GM23338 (cell line): ENCODE measurements around the gene MOCOS. TPM values are rescaled to one million over a fixed set of nuclear protein-coding genes. Genes with fewer than 3 reads are reported as not detected.

ENCODE experiments used
- ATAC-seq: fragments of 200-7000 bp; cut with Tn5 transposase; 3 replicates; pipeline ENCODE4 v1.9.1; 2020
- DNase-seq: peaks from one replicate; pipeline ENCODE4 v3.0.0-alpha.2; 2015; ENCODE audit warnings: low spot score
- H2AFZ ChIP-seq: fragments of 200-600 bp; sonication (generic); 2 replicates; pipeline ENCODE4 v1.8.0; 2016; ENCODE audit warnings: antibody characterized with exemption, mild to moderate bottlenecking, moderate library complexity
- H3F3A ChIP-seq: fragments of 200-600 bp; sonication (generic); replicated peaks from 2 replicates; pipeline ENCODE4 v1.8.0; 2017; ENCODE audit warnings: antibody characterized with exemption, mixed run types, low read depth
- H3K27ac ChIP-seq: fragments of 200-600 bp; sonication (generic); 2 replicates; pipeline ENCODE4 v1.6.1; 2016; ENCODE audit warnings: low read depth
- H3K27me3 ChIP-seq: fragments of 200-600 bp; sonication (generic); 2 replicates; pipeline ENCODE4 v1.8.0; 2016; ENCODE audit warnings: mild to moderate bottlenecking, mixed run types, moderate library complexity; ENCODE audit not compliant: insufficient read depth
- H3K36me3 ChIP-seq: fragments of 200-600 bp; sonication (generic); 2 replicates; pipeline ENCODE4 v1.8.0; 2016; ENCODE audit warnings: mild to moderate bottlenecking; ENCODE audit not compliant: insufficient read depth
- H3K4me1 ChIP-seq: fragments of 200-600 bp; sonication (generic); 2 replicates; pipeline ENCODE4 v1.8.0; 2016; ENCODE audit warnings: mild to moderate bottlenecking, moderate library complexity; ENCODE audit not compliant: insufficient read depth
- H3K4me2 ChIP-seq: fragments of 200-600 bp; sonication (generic); 2 replicates; pipeline ENCODE4 v1.7.1; 2017; ENCODE audit warnings: mixed run types
- H3K4me3 ChIP-seq: fragments of 200-600 bp; sonication (generic); 2 replicates; pipeline ENCODE4 v1.6.1; 2016; ENCODE audit warnings: mixed run types
- H3K79me2 ChIP-seq: fragments of 200-600 bp; sonication (generic); replicated peaks from 2 replicates; pipeline ENCODE4 v1.8.0; 2017; ENCODE audit warnings: mild to moderate bottlenecking; ENCODE audit not compliant: insufficient read depth
- H3K9me2 ChIP-seq: fragments of 200-600 bp; sonication (generic); 2 replicates; pipeline ENCODE4 v1.8.0; 2017; ENCODE audit not compliant: insufficient read depth
- H4K20me1 ChIP-seq: fragments of 200-600 bp; sonication (generic); replicated peaks from 2 replicates; pipeline ENCODE4 v1.8.0; 2017; ENCODE audit warnings: mild to moderate bottlenecking; ENCODE audit not compliant: insufficient read depth
- H3K27ac Mint-ChIP-seq: 2 replicates; pipeline ENCODE4 v1.8.0; 2020; ENCODE audit warnings: inconsistent platforms, mild to moderate bottlenecking, moderate library complexity, mixed read lengths
- H3K27me3 Mint-ChIP-seq: 3 replicates; pipeline ENCODE4 v1.8.0; 2022; ENCODE audit warnings: low read depth, mild to moderate bottlenecking, moderate library complexity, mixed read lengths, inconsistent platforms; ENCODE audit not compliant: insufficient read depth, poor library complexity
- H3K36me3 Mint-ChIP-seq: 3 replicates; pipeline ENCODE4 v1.8.0; 2021; ENCODE audit warnings: low read depth, mild to moderate bottlenecking, inconsistent platforms, moderate library complexity, mixed read lengths
- H3K4me1 Mint-ChIP-seq: 3 replicates; pipeline ENCODE4 v1.8.0; 2020; ENCODE audit warnings: mild to moderate bottlenecking, inconsistent platforms, mixed read lengths
- H3K4me3 Mint-ChIP-seq: 3 replicates; pipeline ENCODE4 v1.8.0; 2021; ENCODE audit warnings: moderate library complexity, mild to moderate bottlenecking, inconsistent platforms, mixed read lengths
- H3K9me3 Mint-ChIP-seq: 3 replicates; pipeline ENCODE4 v1.8.0; 2020; ENCODE audit warnings: moderate library complexity, mild to moderate bottlenecking, inconsistent platforms, mixed read lengths
- CREB1 ChIP-seq: fragments of 250-450 bp; sonication (Bioruptor Pico); IDR thresholded peaks from 2 replicates; pipeline ENCODE4 v1.5.0; 2020; ENCODE audit warnings: low read depth, mild to moderate bottlenecking, moderate library complexity
- ETS1 ChIP-seq: IDR thresholded peaks from 2 replicates; pipeline ENCODE4 v1.6.1; 2016; ENCODE audit warnings: antibody characterized with exemption
- EZH2 ChIP-seq: fragments of 200-600 bp; sonication (generic); IDR thresholded peaks from one replicate; pipeline ENCODE4 v1.8.0; 2017; ENCODE audit warnings: antibody characterized with exemption, mild to moderate bottlenecking, low read depth; ENCODE audit not compliant: unreplicated experiment
- POLR2AphosphoS5 ChIP-seq: IDR thresholded peaks from 2 replicates; pipeline ENCODE4 v1.6.1; 2016; ENCODE audit warnings: antibody characterized with exemption, low read depth
- STAT1 ChIP-seq: IDR thresholded peaks from one replicate; pipeline ENCODE4 v1.6.1; 2016; ENCODE audit warnings: antibody characterized with exemption; ENCODE audit not compliant: unreplicated experiment
- ZNF331 ChIP-seq: fragments of 250-450 bp; sonication (Bioruptor Pico); IDR thresholded peaks from 2 replicates; pipeline ENCODE4 v1.5.0; 2020; ENCODE audit warnings: low read depth, mild to moderate bottlenecking, moderate library complexity
- polyA plus RNA-seq: library from polyadenylated mRNA; unstranded; fragments of >200 nt; fragmentation: Nextera tagmentation; extraction: Ambion mirVana; gene quantifications from 2 replicates; pipeline ENCODE4 v1.2.1, GENCODE V29; 2016
- total RNA-seq: library from RNA; depleted of rRNA; stranded (reverse); fragments of >200 nt; shearing (Covaris generic); gene quantifications from 2 replicates; pipeline ENCODE4 v1.2.3, GENCODE V29; 2014
- TF ChIP-seq, protein P1 (sequence below), 2 experiments: fragments of 200-600 bp in 1 of 2; sonication (generic) in 1 of 2; conservative IDR thresholded peaks; 2 replicates each; pipeline versions ENCODE4 v1.5.1 to v1.6.1; 2016 to 2017; ENCODE audit warnings: antibody characterized with exemption in 2 of 2, low read depth in 2 of 2, mild to moderate bottlenecking in 2 of 2, moderate library complexity in 1 of 2
- TF ChIP-seq, protein P2 (sequence below): fragments of 250-450 bp; sonication (Bioruptor Pico); IDR thresholded peaks from 2 replicates; pipeline ENCODE4 v1.5.0; 2020; ENCODE audit warnings: mild to moderate bottlenecking, moderate library complexity

Gene MOCOS
- total and polyA plus RNA-seq, 2 experiments from 2014 or later = 3.9 to 7.2 TPM

GRCh38 chr18:36212301-36213171, 25.2 kb downstream of the MOCOS start:
- H3K4me3 Mint-ChIP-seq = no peak overlapping the region
- DNase-seq = no peak
- no peak overlapping the region for H3K4me3 ChIP-seq
- no peaks in the 10 kb centered on the region for H3K27me3 ChIP-seq
- H3K79me2 ChIP-seq = no peaks in the 10 kb centered on the region
- no peaks in the 10 kb centered on the region for H3K9me2 ChIP-seq
- H3F3A ChIP-seq = no peaks in the 10 kb centered on the region
- ATAC-seq = peak; percentile 60
- H3K4me1 ChIP-seq = no peaks in the 10 kb centered on the region
- H3K27ac ChIP-seq = no peak overlapping the region
- peaks cover 37% of the 10 kb centered on the region for H3K36me3 Mint-ChIP-seq
- peaks cover 3% of the 10 kb centered on the region; the same call in 2 of the 3 replicates for H3K9me3 Mint-ChIP-seq
- TF ChIP-seq, protein P1, sequence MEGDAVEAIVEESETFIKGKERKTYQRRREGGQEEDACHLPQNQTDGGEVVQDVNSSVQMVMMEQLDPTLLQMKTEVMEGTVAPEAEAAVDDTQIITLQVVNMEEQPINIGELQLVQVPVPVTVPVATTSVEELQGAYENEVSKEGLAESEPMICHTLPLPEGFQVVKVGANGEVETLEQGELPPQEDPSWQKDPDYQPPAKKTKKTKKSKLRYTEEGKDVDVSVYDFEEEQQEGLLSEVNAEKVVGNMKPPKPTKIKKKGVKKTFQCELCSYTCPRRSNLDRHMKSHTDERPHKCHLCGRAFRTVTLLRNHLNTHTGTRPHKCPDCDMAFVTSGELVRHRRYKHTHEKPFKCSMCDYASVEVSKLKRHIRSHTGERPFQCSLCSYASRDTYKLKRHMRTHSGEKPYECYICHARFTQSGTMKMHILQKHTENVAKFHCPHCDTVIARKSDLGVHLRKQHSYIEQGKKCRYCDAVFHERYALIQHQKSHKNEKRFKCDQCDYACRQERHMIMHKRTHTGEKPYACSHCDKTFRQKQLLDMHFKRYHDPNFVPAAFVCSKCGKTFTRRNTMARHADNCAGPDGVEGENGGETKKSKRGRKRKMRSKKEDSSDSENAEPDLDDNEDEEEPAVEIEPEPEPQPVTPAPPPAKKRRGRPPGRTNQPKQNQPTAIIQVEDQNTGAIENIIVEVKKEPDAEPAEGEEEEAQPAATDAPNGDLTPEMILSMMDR (conservative IDR thresholded peaks at IDR 0.05; ENCODE audit: low read depth in 2 of 2) = peak in 1 of 2 experiments; percentile 24; a peak in 2 of 4 replicates
- TF ChIP-seq CREB1 (CRISPR knock-in tag) = no peak
- no peaks in the 10 kb centered on the region; the same call in 1 of the 2 replicates for H4K20me1 ChIP-seq
- H3K27ac Mint-ChIP-seq = no peak overlapping the region
- no peaks in the 10 kb centered on the region; the same call in 2 of the 3 replicates for H3K4me1 Mint-ChIP-seq
- no peak overlapping the region for H3K4me2 ChIP-seq
- H2AFZ ChIP-seq = no peak overlapping the region
- peaks cover 8% of the 10 kb centered on the region for H3K27me3 Mint-ChIP-seq
- H3K36me3 ChIP-seq = peaks cover 4% of the 10 kb centered on the region; the same call in 1 of the 2 replicates

DNA sequence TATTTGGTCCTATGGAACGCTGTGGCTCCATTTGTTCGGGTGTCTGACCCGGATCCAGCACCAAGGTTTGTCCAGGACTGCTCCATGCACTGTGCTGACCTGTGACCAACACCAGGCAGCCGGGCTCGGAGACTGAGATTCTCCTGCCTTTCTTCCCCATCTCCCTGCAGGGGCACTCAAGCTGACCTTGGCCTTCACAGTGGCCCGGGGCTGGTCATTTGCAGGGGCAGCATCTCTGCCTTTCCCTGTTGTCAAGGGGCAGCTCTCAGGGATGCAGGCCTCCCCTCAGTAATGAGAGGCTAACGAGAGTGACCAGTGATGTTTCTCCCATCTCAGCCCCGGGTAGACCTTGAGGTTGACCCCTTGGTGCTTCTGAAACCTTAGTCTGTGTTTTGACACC, 27.5 kb downstream of the MOCOS start:
- H3K4me3 ChIP-seq = no peak overlapping the region
- H3K4me1 ChIP-seq = no peaks in the 10 kb centered on the region
- no peaks in the 10 kb centered on the region for H3K9me2 ChIP-seq
- Mint-ChIP-seq H3K4me3 (no peak overlapping the region), H3K36me3 (peaks cover 19% of the 10 kb centered on the region; the same call in 2 of the 3 replicates), H3K27ac (no peak overlapping the region), H3K9me3 (no peaks in the 10 kb centered on the region), H3K4me1 (no peaks in the 10 kb centered on the region; the same call in 2 of the 3 replicates), H3K27me3 (peaks cover 7% of the 10 kb centered on the region)
- no peak overlapping the region for H3K27ac ChIP-seq
- no peaks in the 10 kb centered on the region for H3F3A ChIP-seq
- DNase-seq (no peak), ATAC-seq (no peak)
- H3K36me3 ChIP-seq = no peaks in the 10 kb centered on the region
- no peak overlapping the region for H2AFZ ChIP-seq
- no peaks in the 10 kb centered on the region for H3K79me2 ChIP-seq
- H3K4me2 ChIP-seq = no peak overlapping the region
- no peaks in the 10 kb centered on the region for H3K27me3 ChIP-seq
- H4K20me1 ChIP-seq = no peaks in the 10 kb centered on the region; the same call in 1 of the 2 replicates
- no peak for TF ChIP-seq POLR2AphosphoS5
- TF ChIP-seq ZNF331 = no peak
- TF ChIP-seq, protein P2, sequence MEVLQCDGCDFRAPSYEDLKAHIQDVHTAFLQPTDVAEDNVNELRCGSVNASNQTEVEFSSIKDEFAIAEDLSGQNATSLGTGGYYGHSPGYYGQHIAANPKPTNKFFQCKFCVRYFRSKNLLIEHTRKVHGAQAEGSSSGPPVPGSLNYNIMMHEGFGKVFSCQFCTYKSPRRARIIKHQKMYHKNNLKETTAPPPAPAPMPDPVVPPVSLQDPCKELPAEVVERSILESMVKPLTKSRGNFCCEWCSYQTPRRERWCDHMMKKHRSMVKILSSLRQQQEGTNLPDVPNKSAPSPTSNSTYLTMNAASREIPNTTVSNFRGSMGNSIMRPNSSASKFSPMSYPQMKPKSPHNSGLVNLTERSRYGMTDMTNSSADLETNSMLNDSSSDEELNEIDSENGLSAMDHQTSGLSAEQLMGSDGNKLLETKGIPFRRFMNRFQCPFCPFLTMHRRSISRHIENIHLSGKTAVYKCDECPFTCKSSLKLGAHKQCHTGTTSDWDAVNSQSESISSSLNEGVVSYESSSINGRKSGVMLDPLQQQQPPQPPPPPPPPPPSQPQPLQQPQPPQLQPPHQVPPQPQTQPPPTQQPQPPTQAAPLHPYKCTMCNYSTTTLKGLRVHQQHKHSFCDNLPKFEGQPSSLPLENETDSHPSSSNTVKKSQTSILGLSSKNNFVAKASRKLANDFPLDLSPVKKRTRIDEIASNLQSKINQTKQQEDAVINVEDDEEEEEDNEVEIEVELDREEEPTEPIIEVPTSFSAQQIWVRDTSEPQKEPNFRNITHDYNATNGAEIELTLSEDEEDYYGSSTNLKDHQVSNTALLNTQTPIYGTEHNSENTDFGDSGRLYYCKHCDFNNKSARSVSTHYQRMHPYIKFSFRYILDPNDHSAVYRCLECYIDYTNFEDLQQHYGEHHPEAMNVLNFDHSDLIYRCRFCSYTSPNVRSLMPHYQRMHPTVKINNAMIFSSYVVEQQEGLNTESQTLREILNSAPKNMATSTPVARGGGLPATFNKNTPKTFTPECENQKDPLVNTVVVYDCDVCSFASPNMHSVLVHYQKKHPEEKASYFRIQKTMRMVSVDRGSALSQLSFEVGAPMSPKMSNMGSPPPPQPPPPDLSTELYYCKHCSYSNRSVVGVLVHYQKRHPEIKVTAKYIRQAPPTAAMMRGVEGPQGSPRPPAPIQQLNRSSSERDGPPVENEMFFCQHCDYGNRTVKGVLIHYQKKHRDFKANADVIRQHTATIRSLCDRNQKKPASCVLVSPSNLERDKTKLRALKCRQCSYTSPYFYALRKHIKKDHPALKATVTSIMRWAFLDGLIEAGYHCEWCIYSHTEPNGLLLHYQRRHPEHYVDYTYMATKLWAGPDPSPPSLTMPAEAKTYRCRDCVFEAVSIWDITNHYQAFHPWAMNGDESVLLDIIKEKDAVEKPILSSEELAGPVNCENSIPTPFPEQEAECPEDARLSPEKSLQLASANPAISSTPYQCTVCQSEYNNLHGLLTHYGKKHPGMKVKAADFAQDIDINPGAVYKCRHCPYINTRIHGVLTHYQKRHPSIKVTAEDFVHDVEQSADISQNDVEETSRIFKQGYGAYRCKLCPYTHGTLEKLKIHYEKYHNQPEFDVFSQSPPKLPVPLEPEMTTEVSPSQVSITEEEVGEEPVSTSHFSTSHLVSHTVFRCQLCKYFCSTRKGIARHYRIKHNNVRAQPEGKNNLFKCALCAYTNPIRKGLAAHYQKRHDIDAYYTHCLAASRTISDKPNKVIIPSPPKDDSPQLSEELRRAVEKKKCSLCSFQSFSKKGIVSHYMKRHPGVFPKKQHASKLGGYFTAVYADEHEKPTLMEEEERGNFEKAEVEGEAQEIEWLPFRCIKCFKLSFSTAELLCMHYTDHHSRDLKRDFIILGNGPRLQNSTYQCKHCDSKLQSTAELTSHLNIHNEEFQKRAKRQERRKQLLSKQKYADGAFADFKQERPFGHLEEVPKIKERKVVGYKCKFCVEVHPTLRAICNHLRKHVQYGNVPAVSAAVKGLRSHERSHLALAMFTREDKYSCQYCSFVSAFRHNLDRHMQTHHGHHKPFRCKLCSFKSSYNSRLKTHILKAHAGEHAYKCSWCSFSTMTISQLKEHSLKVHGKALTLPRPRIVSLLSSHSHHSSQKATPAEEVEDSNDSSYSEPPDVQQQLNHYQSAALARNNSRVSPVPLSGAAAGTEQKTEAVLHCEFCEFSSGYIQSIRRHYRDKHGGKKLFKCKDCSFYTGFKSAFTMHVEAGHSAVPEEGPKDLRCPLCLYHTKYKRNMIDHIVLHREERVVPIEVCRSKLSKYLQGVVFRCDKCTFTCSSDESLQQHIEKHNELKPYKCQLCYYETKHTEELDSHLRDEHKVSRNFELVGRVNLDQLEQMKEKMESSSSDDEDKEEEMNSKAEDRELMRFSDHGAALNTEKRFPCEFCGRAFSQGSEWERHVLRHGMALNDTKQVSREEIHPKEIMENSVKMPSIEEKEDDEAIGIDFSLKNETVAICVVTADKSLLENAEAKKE (CRISPR knock-in tag) = no peak
- no peak for TF ChIP-seq EZH2
- no peak for TF ChIP-seq ETS1
- TF ChIP-seq STAT1 = no peak
- TF ChIP-seq CREB1 (CRISPR knock-in tag) = no peak
- TF ChIP-seq, protein P1 (conservative IDR thresholded peaks at IDR 0.05; ENCODE audit: low read depth in 2 of 2) = no peak
